GM18951 (cell line): Measurements from ENCODE around the gene CLDN20.
"Not testable (repeated sequence)": the region's sequence is repeated elsewhere in the genome, so short reads cannot be mapped to it uniquely, and the experiment has no call there.

Experiments used
- POLR2A ChIP-seq: IDR thresholded peaks from 4 replicates; pipeline ENCODE4 v1.6.1; 2011; ENCODE audit warnings: mild to moderate bottlenecking; ENCODE audit not compliant: insufficient read length, insufficient read depth; ENCODE audit errors: extremely low read depth
- in situ Hi-C: fragments of 300-500 bp; cut with MboI; formaldehyde crosslinking; loops from one replicate; pipeline ENCODE4 v1.12.0; 2022; ENCODE audit warnings: low sequenced_read_pairs, mixed read lengths, inconsistent platforms; ENCODE audit not compliant: unreplicated experiment

CLDN20 gene

DNA sequence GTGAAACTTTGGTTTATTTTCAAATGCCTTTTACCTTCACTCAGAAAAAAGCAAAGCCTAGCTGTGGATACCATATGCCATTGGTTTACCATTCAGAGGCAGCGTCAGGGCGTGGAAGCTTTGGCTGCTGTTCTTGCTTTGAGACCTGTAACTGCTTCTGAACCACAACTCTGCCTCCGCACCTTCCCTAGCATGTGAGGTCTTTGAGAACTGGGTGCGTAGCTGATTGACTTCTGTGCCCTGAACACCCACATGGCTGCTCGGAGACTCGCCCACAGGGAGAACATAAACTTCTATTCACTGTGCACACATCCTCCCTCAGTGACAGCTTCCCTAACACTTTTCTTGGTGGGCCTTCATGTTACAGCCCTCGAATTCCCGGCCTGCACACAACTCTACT is 11.2 kb upstream of the CLDN20 start:
- TF ChIP-seq POLR2A: no peak
- in situ Hi-C loops: loop anchor here (5.0 kb wide), 1 partner anchor 320 kb away; no protein-coding TSS in a partner anchor

DNA sequence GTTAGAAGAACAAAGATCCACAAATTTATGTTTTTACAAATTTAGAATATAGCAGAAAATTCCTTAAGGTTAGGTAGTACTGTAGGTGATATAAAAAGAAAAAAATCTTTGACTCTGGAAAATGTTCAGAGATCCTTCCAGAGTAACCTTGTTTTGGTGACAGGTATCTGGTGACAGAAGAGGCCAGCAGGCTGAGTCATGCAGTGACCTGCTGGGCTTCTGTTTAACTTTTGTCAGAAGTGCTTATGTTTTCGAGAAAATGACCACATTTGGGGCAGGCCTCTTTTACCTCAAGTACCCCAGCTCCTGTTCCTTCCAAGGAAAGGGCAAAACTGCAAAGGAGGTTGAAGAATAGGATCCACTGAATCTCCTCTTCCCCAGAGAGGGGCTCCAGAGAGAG is 10.5 kb upstream of the CLDN20 start:
- in situ Hi-C loops: loop anchor here (5.0 kb wide), 1 partner anchor 321 kb away; no protein-coding TSS in a partner anchor
- TF ChIP-seq POLR2A: no peak

DNA sequence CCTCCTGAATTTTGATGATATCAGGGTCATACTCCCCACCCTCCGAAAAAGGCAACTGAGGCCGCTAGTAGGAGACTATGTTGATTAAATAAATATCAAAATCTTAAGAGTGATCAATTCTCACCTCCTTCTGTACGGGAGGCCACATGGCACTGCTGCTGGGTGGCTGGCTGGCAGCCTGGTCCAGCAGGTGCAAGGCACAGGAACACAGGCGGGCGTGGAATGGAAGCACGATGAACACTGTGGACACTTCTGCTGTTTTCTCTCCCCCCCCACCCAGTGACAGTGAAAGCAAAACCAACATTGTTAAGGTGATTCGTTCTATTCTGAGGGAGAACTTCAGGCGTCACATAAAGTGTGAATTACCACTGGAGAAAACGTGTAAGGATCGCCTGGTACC is 9.7 kb upstream of the CLDN20 start:
- TF ChIP-seq POLR2A: no peak
- in situ Hi-C loops: loop anchor here (5.0 kb wide), 1 partner anchor 322 kb away; no protein-coding TSS in a partner anchor

DNA sequence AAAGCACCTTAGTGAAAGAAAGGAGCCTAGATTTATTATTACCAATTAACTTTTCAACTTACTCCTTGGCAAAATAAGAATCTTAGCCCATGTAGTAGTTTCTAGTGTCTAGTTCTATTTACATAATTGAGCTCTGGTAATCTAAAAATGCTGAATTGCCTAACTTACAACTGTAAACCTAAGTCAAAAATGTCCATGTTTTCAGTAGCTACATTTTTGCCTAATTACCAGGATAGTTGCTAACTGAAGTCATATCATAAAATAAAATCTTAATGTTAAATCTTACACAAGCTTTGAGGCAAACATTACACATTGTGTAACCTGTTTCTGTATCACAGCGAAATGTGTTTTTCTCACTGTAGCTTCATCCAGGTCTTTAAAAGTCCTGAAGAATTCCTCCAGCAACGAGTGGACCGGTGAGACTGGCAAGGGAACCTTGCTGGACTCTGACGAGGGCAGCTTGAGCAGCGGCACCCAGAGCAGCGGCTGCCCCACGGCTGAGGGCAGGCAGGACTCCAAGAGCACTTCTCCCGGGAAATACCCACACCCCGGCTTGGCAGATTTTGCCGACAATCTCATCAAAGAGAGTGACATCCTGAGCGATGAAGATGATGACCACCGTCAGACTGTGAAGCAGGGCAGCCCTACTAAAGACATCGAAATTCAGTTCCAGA is 7.6 kb upstream of the CLDN20 start:
- no peak for TF ChIP-seq POLR2A
- in situ Hi-C loops: no loop called here

DNA sequence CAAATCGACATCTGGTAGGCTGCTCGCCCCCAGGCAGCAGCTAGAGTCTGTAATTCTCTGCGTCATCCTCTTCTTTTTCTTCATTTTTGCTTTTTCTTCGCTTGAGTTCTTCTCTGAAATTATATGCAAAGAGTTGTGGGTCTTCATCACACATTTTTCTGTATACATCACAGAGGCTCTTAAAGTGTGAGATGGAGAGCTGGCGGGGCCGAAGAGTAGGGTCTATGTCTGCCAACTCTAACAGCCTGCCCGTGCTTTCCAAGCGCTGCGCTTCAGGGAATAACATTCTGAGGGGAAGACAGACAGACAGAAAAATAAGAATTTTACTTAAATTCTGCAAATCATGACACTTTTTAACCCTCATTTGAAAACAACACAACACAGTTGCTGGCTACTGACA is 6.0 kb upstream of the CLDN20 start:
- TF ChIP-seq POLR2A: no peak
- in situ Hi-C loops: no loop called here

DNA sequence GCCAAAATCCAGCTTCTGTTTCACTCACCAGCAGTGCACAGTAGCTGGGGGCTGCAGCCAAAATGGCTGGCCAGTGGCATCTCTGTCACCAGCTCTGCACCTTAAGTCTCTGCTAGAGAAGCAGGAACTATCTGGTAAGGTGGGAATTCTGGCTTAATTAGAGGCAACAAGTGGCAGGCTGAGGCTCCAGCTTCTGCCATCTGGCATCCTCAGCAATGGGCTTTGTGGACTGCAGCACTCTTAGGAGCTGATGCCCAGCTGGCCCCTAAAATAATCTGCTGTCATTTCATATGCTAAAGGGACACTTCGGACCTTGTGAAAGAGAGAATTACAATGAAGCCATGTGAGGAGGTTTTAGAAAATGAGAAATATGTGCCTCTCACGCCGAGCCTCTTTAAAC is 4.6 kb upstream of the CLDN20 start:
- in situ Hi-C loops: no loop called here
- no peak for TF ChIP-seq POLR2A

DNA sequence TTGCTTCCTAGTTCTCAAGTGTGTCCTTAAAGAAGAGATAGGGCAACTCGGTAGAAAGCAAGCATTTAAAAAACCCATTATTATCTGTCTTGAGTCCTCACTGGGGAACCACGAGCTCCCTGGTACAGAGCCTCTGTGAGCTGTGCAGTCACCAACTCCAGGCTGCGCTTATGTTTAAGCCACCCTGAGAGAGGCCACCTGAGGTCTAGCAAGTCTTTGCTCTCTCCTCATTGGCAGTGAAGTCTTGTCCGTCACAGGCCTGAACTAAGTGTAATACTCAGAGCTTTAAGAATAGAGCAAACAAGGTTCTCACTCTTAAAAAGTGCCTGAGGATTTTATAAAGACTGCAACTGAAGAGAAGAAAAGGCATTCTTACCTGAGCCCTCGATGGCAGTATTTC is 3.9 kb upstream of the CLDN20 start:
- in situ Hi-C loops: no loop called here
- no peak for TF ChIP-seq POLR2A

DNA sequence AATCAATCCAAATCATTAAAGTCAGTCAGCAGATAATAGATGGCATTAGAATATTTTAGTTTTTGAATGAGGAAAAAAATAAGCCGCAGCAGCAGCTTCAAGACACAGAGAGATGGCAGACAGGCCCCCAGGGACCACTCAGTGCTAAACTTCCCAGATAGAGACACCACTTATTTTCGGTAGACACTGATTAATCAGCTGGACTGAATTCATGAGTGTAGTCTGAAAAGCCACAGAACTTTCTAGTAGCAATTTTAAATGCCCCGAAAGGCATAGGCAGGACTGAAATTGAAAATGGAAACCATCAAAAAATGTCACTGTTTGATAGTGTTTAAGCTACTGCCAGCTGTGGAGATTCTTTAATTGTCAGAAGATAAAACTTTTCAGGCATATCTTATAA is 3.1 kb upstream of the CLDN20 start:
- TF ChIP-seq POLR2A: no peak
- in situ Hi-C loops: no loop called here

DNA sequence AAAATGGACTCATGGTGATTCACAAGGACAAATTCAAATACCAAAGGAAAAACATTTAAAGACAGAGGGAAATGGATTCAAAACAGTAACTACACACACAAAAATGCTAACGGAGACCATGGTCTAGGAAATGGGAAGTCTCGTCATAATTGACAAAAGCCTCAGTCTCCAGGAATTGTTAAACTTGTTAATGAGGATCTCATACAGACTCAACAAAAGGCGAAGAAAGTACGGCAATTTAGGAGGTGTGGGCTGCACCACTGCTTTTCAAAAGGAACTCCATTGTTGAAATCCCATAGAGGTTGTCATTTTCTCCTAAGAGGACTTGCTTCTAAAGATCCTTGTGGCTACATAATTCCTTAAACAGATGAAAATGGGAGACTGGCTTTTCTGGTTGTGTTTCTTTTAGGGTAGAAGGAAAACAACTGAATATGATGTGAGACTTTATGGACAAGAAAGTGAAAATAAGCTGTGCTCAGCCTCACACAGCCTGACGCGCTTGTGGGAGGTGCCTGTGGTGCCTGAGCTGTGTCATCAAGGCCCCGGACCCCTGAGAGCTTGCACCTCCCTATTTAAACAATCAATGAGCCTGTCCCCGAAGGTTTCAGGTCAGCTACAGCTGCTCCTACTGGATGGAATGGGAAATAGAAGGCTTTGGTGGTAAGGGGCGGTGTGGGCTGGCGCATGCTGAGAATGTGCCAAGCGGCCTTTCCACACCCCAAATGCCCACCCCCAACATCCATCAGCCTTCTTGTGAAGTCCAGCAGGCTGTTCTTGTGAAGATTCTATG is 2.5 kb upstream of the CLDN20 start:
- in situ Hi-C loops: no loop called here
- no peak for TF ChIP-seq POLR2A

DNA sequence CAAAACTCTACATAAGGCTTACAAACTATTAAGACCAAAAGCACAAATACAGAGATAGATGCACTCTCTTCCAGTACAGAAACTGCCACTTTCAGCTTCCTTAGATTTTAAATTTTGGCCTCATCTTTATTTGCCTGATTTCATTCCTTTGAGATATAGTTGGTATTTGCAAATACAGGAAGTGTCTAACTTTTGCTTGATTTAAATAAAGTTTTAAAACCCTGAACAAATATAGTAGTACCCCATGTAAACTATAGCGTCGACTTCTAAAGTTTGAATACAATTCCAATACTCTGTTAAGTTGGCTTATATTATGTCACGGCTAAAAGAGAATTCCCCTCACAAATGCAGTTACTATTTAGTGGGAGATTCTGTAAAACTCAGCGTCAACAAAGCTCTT is 1.2 kb upstream of the CLDN20 start:
- no peak for TF ChIP-seq POLR2A
- in situ Hi-C loops: no loop called here

DNA sequence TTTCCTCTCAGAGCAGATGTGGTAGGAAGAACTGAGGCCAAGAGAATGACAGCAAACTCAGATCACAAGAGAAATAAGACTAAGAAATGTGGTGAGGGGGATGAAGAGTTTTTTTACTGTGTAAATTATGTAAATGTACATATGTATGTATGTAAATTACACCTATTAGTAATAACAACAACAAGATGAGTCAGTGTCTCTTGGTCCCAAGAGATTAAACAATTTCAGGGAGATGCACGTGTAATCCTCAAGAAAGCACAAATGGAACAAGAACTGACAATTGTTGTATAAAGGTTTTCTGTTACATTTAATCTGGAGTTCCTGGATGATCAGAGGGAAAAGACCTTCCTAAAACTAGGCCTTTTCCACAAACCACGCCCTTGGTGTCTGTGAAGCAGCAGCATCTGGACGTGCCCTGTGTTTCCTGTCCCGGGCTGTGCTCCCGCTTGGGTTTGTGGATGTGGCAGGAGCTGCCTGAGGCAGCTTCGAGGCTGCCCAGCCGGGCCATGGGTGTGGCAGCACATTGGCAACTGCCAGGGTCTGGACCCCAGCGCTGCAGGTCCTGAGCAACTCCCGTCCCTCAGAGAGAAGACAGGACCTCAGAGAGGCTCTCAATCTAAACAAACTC is 994 bp downstream of the CLDN20 start:
- TF ChIP-seq POLR2A: no peak
- in situ Hi-C loops: no loop called here

DNA sequence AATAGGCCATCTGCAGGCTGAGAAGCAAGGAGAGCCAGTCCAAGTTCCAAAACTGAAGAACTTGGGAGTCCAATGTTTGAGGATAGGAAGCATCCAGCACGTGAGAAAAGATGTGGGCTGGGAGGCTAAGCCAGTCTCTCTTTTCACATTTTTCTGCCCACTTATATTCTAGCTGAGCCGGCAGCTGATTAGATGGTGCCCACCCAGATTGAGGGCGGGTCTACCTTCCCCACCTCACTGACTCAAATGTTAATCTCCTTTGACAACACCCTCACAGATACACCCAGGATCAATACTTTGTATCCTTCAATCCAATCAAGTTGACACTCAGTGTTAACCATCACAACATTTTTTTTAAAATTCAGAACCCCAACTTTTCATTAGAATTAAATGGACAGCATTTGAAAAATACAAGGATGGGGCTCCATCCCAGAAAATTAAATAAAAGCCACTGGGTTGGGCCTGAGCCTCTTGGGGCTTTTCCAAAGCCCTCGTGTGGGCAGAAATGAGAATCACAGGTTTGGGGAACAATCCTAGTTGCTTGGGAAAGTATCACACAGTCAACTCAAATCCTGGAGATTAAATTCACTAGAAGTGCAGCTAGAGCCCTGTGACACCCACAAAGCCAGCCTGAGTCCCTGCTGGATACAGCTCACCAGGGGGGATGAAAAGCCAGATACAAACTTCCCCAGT is 2.2 kb downstream of the CLDN20 start:
- TF ChIP-seq POLR2A: no peak
- in situ Hi-C loops: no loop called here

DNA sequence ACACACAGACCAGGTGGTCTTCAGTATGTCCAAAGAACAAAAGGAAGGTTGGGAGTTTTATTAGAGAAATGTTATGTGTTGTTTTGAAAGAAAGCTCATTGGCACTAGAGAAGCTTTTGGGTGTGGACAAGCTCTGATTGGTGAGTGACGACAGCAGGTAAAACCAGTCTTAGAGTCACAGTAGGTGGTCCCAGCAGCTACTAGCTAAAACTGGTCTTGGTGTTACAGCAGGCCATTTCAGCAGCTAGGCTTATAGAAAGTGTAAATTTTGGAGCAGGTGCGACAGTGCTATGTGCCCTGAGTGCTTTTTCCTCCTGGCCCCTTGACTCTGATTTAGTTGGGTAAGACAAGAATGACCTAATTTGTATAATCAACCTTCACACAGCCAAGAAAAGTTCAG is 3.6 kb downstream of the CLDN20 start:
- in situ Hi-C loops: no loop called here
- no peak for TF ChIP-seq POLR2A

DNA sequence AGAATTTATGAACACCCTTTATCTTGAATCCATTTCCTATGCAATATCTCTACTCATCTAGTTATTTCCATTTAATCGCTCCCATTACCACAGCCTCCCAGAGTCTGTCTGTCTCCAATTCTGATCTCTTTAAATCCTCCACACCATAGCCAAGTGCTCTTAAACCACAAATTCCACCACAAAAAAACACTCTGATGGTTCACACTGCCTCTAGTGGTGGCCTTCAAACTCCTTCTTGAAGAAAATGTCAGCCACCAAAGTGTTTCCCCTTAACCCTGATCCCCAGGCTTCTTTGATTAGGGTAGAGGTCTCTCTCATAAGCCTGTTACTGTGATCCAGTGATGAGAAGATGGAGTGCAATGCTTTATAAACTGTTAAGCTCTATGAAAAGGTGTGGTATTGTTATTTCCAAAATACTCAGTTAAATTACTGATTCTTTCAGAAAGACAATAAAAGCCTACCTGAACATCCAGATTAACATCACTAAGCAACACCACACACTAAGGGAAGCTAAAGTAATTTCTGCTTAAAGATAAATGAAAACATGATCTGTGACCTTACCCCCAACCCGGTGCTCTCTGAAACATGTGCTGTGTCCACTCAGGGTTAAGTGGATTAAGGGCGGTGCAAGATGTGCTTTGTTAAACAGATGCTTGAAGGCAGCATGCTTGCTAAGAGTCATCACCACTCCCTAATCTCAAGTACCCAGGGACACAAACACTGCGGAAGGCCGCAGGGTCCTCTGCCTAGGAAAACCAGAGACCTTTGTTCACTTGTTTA is 4.5 kb downstream of the CLDN20 start:
- in situ Hi-C loops: not testable (repeated sequence)
